Measurements from ENCODE around the gene MC5R.
"Not testable (repeated sequence)": the region's sequence is repeated elsewhere in the genome, so short reads cannot be mapped to it uniquely, and the experiment has no call there.

Gene MC5R

GRCh38 chr18:13834496-13835015 is 10.6 kb downstream of the MC5R start:
- no peak for DNase-seq (ENCODE audit: low read depth)
- TF ChIP-seq CTCF (conservative IDR thresholded peaks at IDR 0.05; ENCODE audit: control insufficient read depth, insufficient read depth, low read depth, low read length) = no peak
- H3K4me3 ChIP-seq (ENCODE audit: control insufficient read depth, low read depth, low read length) = no peak overlapping the region

GRCh38 chr18:13835202-13835601 is 11.3 kb downstream of the MC5R start:
- DNase-seq (ENCODE audit: low read depth) = no peak
- no peak overlapping the region for H3K4me3 ChIP-seq (ENCODE audit: control insufficient read depth, low read depth, low read length)
- TF ChIP-seq CTCF (conservative IDR thresholded peaks at IDR 0.05; ENCODE audit: control insufficient read depth, insufficient read depth, low read depth, low read length) = no peak

GRCh38 chr18:13836559-13836958 is 12.6 kb downstream of the MC5R start:
- TF ChIP-seq CTCF (conservative IDR thresholded peaks at IDR 0.05; ENCODE audit: control insufficient read depth, insufficient read depth, low read depth, low read length) = no peak
- H3K4me3 ChIP-seq (ENCODE audit: control insufficient read depth, low read depth, low read length) = no peak overlapping the region
- no peak for DNase-seq (ENCODE audit: low read depth)

GRCh38 chr18:13849791-13850190 is 25.8 kb downstream of the MC5R start:
- DNase-seq (ENCODE audit: low read depth) = no peak
- H3K4me3 ChIP-seq (ENCODE audit: control insufficient read depth, low read depth, low read length) = no peak overlapping the region
- no peak for TF ChIP-seq CTCF (conservative IDR thresholded peaks at IDR 0.05; ENCODE audit: control insufficient read depth, insufficient read depth, low read depth, low read length)

- H3K4me3 ChIP-seq (ENCODE audit: control insufficient read depth, low read depth, low read length); DNase-seq (ENCODE audit: low read depth): not testable (repeated sequence)
Observed at GRCh38 chr18:13862898-13863297, 38.9 kb downstream of the MC5R start.

- H3K4me3 ChIP-seq (ENCODE audit: control insufficient read depth, low read depth, low read length) = no peak overlapping the region
- no peak for TF ChIP-seq CTCF (conservative IDR thresholded peaks at IDR 0.05; ENCODE audit: control insufficient read depth, insufficient read depth, low read depth, low read length)
- DNase-seq (ENCODE audit: low read depth) = no peak
Observed at GRCh38 chr18:13868501-13869271, 44.7 kb downstream of the MC5R start.

- no peak overlapping the region for H3K4me3 ChIP-seq (ENCODE audit: control insufficient read depth, low read depth, low read length)
- DNase-seq (ENCODE audit: low read depth) = no peak
- TF ChIP-seq CTCF (conservative IDR thresholded peaks at IDR 0.05; ENCODE audit: control insufficient read depth, insufficient read depth, low read depth, low read length) = no peak
Observed at GRCh38 chr18:13871701-13872100, 47.8 kb downstream of the MC5R start.

Data from fibroblast of mammary gland (primary cell).